IMR-90 (cell line): ENCODE measurements around the gene RRM1. TPM values are rescaled to one million over a fixed set of nuclear protein-coding genes. Genes with fewer than 3 reads are reported as not detected.

ENCODE experiments used
- ATAC-seq: fragments of 200-7000 bp; cut with Tn5 transposase; 2 replicates; pipeline ENCODE4 v1.9.1; 2020; ENCODE audit warnings: low read depth, mild to moderate bottlenecking, moderate library complexity
- BruUV-seq: library from RNA; stranded (reverse); fragments of 400-500 nt; replicated peaks from 2 replicates; lab custom pipeline; 2021; lab: Mats Ljungman, UMichigan
- CTCF ChIA-PET: fragments of 300-600 bp; formaldehyde crosslinking; extraction: SDS; loops from one replicate; lab custom pipeline; 2021; ENCODE audit warnings: antibody characterized with exemption; lab: Yijun Ruan, JAX
- POLR2A ChIA-PET: fragments of 300-600 bp; sonication (Branson Sonifier 250); formaldehyde crosslinking; loops from one replicate; lab custom pipeline; 2022; ENCODE audit warnings: antibody characterized with exemption; ENCODE audit not compliant: unreplicated experiment; lab: Charles Lee
- DNase-seq: peaks from one replicate; pipeline ENCODE4 v3.0.0; 2013
- H2AFZ ChIP-seq: replicated peaks from 2 replicates; pipeline ENCODE3; 2013; ENCODE audit warnings: low read length, mild to moderate bottlenecking; ENCODE audit not compliant: poor library complexity
- H2AK5ac ChIP-seq: 2 replicates; pipeline ENCODE4 v1.6.1; 2013; ENCODE audit warnings: low read depth, low read length, inconsistent platforms
- H2AK9ac ChIP-seq: replicated peaks from 2 replicates; pipeline ENCODE3; 2013; ENCODE audit warnings: mild to moderate bottlenecking, low read depth, low read length, moderate library complexity; ENCODE audit not compliant: poor library complexity
- H2BK120ac ChIP-seq: 2 replicates; pipeline ENCODE4 v1.6.1; 2013; ENCODE audit warnings: low read depth, low read length, inconsistent platforms
- H2BK15ac ChIP-seq: 3 replicates; pipeline ENCODE4 v1.6.1; 2013; ENCODE audit warnings: low read depth, low read length, inconsistent platforms
- H2BK20ac ChIP-seq: 2 replicates; pipeline ENCODE4 v1.6.1; 2013; ENCODE audit warnings: low read depth, mild to moderate bottlenecking, inconsistent platforms, low read length, moderate library complexity
- H2BK5ac ChIP-seq: 2 replicates; pipeline ENCODE4 v1.6.1; 2013; ENCODE audit warnings: mild to moderate bottlenecking, low read depth, low read length, inconsistent platforms; ENCODE audit not compliant: poor library complexity, severe bottlenecking
- H3K14ac ChIP-seq: replicated peaks from 2 replicates; pipeline ENCODE4 v1.6.1; 2013; ENCODE audit warnings: low read depth, low read length, inconsistent platforms
- H3K18ac ChIP-seq: 2 replicates; pipeline ENCODE4 v1.6.1; 2013; ENCODE audit warnings: low read depth, low read length, control low read depth
- H3K23ac ChIP-seq: 2 replicates; pipeline ENCODE4 v1.6.1; 2013; ENCODE audit warnings: low read depth, low read length, inconsistent platforms
- H3K27ac ChIP-seq: 2 replicates; pipeline ENCODE4 v1.5.1; 2013; ENCODE audit warnings: mild to moderate bottlenecking, control low read depth, low read length; ENCODE audit not compliant: insufficient read depth
- H3K27me3 ChIP-seq: 2 replicates; pipeline ENCODE4 v1.6.1; 2013; ENCODE audit warnings: low read length; ENCODE audit not compliant: control insufficient read depth, insufficient read depth
- H3K36me3 ChIP-seq: 2 replicates; pipeline ENCODE4 v1.6.1; 2013; ENCODE audit warnings: low read length, mixed read lengths; ENCODE audit not compliant: control insufficient read depth, insufficient read depth
- H3K4ac ChIP-seq: 2 replicates; pipeline ENCODE4 v1.6.1; 2013; ENCODE audit warnings: low read depth, low read length, inconsistent platforms
- H3K4me1 ChIP-seq: 2 replicates; pipeline ENCODE4 v1.6.1; 2013; ENCODE audit warnings: low read length, mixed read lengths; ENCODE audit not compliant: control insufficient read depth, insufficient read depth
- H3K4me2 ChIP-seq: 2 replicates; pipeline ENCODE4 v1.6.1; 2013; ENCODE audit warnings: low read depth, mild to moderate bottlenecking, control low read depth, low read length, moderate library complexity
- H3K4me3 ChIP-seq: 2 replicates; pipeline ENCODE4 v1.5.1; 2013; ENCODE audit warnings: low read depth, mild to moderate bottlenecking, control low read depth, low read length, moderate library complexity; ENCODE audit not compliant: insufficient read depth
- H3K56ac ChIP-seq: 2 replicates; pipeline ENCODE4 v1.6.1; 2013; ENCODE audit warnings: low read length, inconsistent platforms; ENCODE audit not compliant: insufficient read depth; ENCODE audit errors: extremely low read depth
- H3K79me1 ChIP-seq, 2 experiments: 2 replicates each; pipeline ENCODE4 v1.6.1; 2013; ENCODE audit warnings: low read length in 2 of 2, inconsistent platforms in 1 of 2, low read depth in 1 of 2
- H3K9ac ChIP-seq: 2 replicates; pipeline ENCODE4 v1.6.1; 2013; ENCODE audit warnings: low read depth, low read length, control low read depth
- H3K9me1 ChIP-seq: 2 replicates; pipeline ENCODE4 v1.6.1; 2013; ENCODE audit warnings: low read length, inconsistent platforms; ENCODE audit not compliant: insufficient read depth
- H3K9me3 ChIP-seq: 2 replicates; pipeline ENCODE4 v1.6.1; 2013; ENCODE audit warnings: low read length; ENCODE audit not compliant: control insufficient read depth, insufficient read depth
- H4K20me1 ChIP-seq: 2 replicates; pipeline ENCODE4 v1.6.1; 2013; ENCODE audit warnings: low read length, inconsistent platforms; ENCODE audit not compliant: insufficient read depth
- H4K5ac ChIP-seq: 2 replicates; pipeline ENCODE4 v1.6.1; 2013; ENCODE audit warnings: mild to moderate bottlenecking, low read depth, low read length, control low read depth
- H4K8ac ChIP-seq, 2 experiments: 2 replicates each; pipeline ENCODE4 v1.6.1; 2013; ENCODE audit warnings: low read depth in 2 of 2, low read length in 2 of 2, control low read depth in 1 of 2, inconsistent platforms in 1 of 2
- H4K91ac ChIP-seq: 2 replicates; pipeline ENCODE4 v1.6.1; 2013; ENCODE audit warnings: low read depth, low read length, inconsistent platforms; ENCODE audit not compliant: insufficient read depth
- BHLHE40 ChIP-seq: fragments of 150-350 bp; IDR thresholded peaks from 2 replicates; pipeline ENCODE4 v1.6.1; 2016; ENCODE audit warnings: mild to moderate bottlenecking, low read depth, low read length
- FOS ChIP-seq: fragments of 150-350 bp; IDR thresholded peaks from 2 replicates; pipeline ENCODE4 v1.6.1; 2016; ENCODE audit warnings: low read depth, low read length
- MAFK ChIP-seq: IDR thresholded peaks from 2 replicates; pipeline ENCODE4 v1.6.1; 2012; ENCODE audit warnings: low read depth, low read length, improper control_type of control experiment
- MAZ ChIP-seq: IDR thresholded peaks from 2 replicates; pipeline ENCODE4 v1.6.1; 2012; ENCODE audit warnings: low read depth, mild to moderate bottlenecking, low read length, improper control_type of control experiment, moderate library complexity, borderline replicate concordance
- RFX5 ChIP-seq: IDR thresholded peaks from 2 replicates; pipeline ENCODE4 v1.8.0; 2012; ENCODE audit warnings: low read depth, mild to moderate bottlenecking, low read length, moderate library complexity
- SMC3 ChIP-seq: fragments of 150-350 bp; IDR thresholded peaks from 2 replicates; pipeline ENCODE4 v1.6.1; 2016; ENCODE audit warnings: low read depth, mild to moderate bottlenecking, antibody characterized with exemption, low read length, moderate library complexity
- WGBS, 2 experiments: methylation state at CpG; one replicate each; pipeline versions ENCODE4 v1.1.5 to v1.1.7; 2013; ENCODE audit warnings: missing lambda C conversion rate in 2 of 2; ENCODE audit not compliant: insufficient read length in 1 of 2; ENCODE audit errors: extremely low coverage in 2 of 2; 5-methylcytosine and 5-hydroxymethylcytosine counted together
- dilution Hi-C: fragments of 300-500 bp; cut with HindIII; formaldehyde crosslinking; loops from one replicate; pipeline ENCODE4 v1.14.3; 2018; ENCODE audit warnings: low sequenced_read_pairs; ENCODE audit not compliant: unreplicated experiment
- in situ Hi-C: fragments of 300-500 bp; cut with MboI; formaldehyde crosslinking; loops from 3 replicates; pipeline ENCODE4 v1.14.3; 2019; ENCODE audit warnings: low sequenced_read_pairs, inconsistent platforms, mixed read lengths
- intact Hi-C: fragments of 100-400 bp; cut with micrococcal nuclease; formaldehyde crosslinking; loops from 2 replicates; pipeline ENCODE4 v1.10.0; 2022
- polyA plus RNA-seq, 3 experiments: library from polyadenylated mRNA; depleted of rRNA; stranded (reverse); fragments of >200 nt; gene quantifications; 2 replicates each; pipeline ENCODE4 v1.2.3, GENCODE V29; 2012; ENCODE audit warnings: low replicate concordance in 1 of 3
- total RNA-seq: library from RNA; depleted of rRNA; stranded (reverse); fragments of >200 nt; gene quantifications from 2 replicates; pipeline ENCODE4 v1.2.3, GENCODE V29; 2012
- TF ChIP-seq, protein P1 (sequence below): fragments of 150-350 bp; IDR thresholded peaks from 2 replicates; pipeline ENCODE4 v1.6.1; 2017; ENCODE audit warnings: mild to moderate bottlenecking, antibody characterized with exemption, low read length, low read depth
- TF ChIP-seq, protein P2 (sequence below): fragments of 150-350 bp; IDR thresholded peaks from 2 replicates; pipeline ENCODE4 v1.6.1; 2016; ENCODE audit warnings: low read depth, mild to moderate bottlenecking, low read length, moderate library complexity, borderline replicate concordance

The RRM1 gene
- total and polyA plus RNA-seq, 2 of the 4 experiments (the other 2 are of a cell fraction), result 55.1 to 183 TPM

DNA sequence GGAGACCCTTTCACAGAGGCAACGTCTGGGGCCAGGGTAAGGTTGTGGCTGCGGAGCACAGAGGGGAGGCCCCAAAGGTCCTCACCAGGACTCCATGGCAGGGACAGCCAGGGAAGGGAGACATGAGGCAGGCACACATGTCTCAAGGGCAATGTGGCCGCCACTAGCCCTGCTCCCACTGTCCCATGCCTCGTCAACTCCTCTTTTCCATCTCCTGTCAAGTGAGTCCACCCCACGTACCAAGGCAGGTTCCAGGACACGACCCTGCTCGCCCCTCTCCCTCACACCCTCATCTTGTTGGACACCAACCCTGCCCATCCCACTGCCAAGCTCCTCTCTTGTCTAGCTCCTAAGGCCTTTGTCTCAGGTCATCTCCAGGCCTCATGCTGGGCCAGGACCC lies 73.2 kb downstream of the RRM1 start:
- Histone ChIP-seq H3K9me1 (no peaks in the 10 kb centered on the region), H3K4me3 (no peak overlapping the region), H3K4me2 (no peak overlapping the region), H3K9me3 (no peaks in the 10 kb centered on the region), H3K79me1 (no peaks in the 10 kb centered on the region), H4K20me1 (no peaks in the 10 kb centered on the region), H3K56ac (no peak overlapping the region), H3K9ac (no peak overlapping the region), H4K91ac (no peak overlapping the region), H4K8ac (no peak overlapping the region), H2BK5ac (no peak overlapping the region), H3K14ac (no peak overlapping the region), H3K27ac (no peak overlapping the region), H3K36me3 (no peaks in the 10 kb centered on the region), H3K4me1 (no peaks in the 10 kb centered on the region), H3K23ac (no peak overlapping the region), H3K18ac (no peak overlapping the region), H2AK5ac (no peak overlapping the region), H3K27me3 (no peaks in the 10 kb centered on the region; the same call in 1 of the 2 replicates), H2AK9ac (no peak overlapping the region), H2BK20ac (no peak overlapping the region), H4K5ac (no peak overlapping the region), H3K4ac (no peak overlapping the region), H2BK15ac (no peak overlapping the region), H2AFZ (no peak overlapping the region), H2BK120ac (no peak overlapping the region)
- dilution Hi-C loops, result no loop called here
- no peak for ATAC-seq
- ChIA-PET POLR2A (no interaction called here), CTCF (no interaction called here)
- intact Hi-C loops, result no loop called here
- in situ Hi-C loops, result no loop called here
- TF ChIP-seq FOS (no peak), MAZ (no peak), RFX5 (no peak), MAFK (no peak), BHLHE40 (no peak), SMC3 (no peak)
- TF ChIP-seq, protein P1, sequence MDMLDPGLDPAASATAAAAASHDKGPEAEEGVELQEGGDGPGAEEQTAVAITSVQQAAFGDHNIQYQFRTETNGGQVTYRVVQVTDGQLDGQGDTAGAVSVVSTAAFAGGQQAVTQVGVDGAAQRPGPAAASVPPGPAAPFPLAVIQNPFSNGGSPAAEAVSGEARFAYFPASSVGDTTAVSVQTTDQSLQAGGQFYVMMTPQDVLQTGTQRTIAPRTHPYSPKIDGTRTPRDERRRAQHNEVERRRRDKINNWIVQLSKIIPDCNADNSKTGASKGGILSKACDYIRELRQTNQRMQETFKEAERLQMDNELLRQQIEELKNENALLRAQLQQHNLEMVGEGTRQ, result no peak
- TF ChIP-seq, protein P2, sequence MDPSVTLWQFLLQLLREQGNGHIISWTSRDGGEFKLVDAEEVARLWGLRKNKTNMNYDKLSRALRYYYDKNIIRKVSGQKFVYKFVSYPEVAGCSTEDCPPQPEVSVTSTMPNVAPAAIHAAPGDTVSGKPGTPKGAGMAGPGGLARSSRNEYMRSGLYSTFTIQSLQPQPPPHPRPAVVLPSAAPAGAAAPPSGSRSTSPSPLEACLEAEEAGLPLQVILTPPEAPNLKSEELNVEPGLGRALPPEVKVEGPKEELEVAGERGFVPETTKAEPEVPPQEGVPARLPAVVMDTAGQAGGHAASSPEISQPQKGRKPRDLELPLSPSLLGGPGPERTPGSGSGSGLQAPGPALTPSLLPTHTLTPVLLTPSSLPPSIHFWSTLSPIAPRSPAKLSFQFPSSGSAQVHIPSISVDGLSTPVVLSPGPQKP, result no peak
- no peak for DNase-seq
- no TSS peak for BruUV-seq
- 74% methylated on average over 3 of the region's 7 CpGs; no CpG with 5 or more reads in 1 of the 2 experiments for WGBS, 2 experiments
